Dermis microvascular lymphatic vessel endothelial cell (primary cell): Measurements from ENCODE around the gene C17orf50. TPM values are rescaled to one million over a fixed set of nuclear protein-coding genes. Genes with fewer than 3 reads are reported as not detected.
A peak's percentile ranks its signal among the peaks of the same experiment; 100 is the strongest.

Source experiments
- DNase-seq, 2 donors: peaks; one replicate each; pipeline versions ENCODE4 v3.0.0 to v3.0.0-alpha.2; 2010; ENCODE audit warnings: low read depth in 2 of 2
- total RNA-seq: library from RNA; depleted of rRNA; stranded (reverse); fragments of >200 nt; gene quantifications from 2 replicates; pipeline ENCODE4 v1.2.1, GENCODE V29; 2014

Gene C17orf50
- not detected in 2 replicates for total RNA-seq

- no peak for DNase-seq
Measured at GRCh38 chr17:35760587-35760986, at the start of gene C17orf50. C17orf50 (plus strand) TSS chr17:35760887; CDS start chr17:35760942, 55 bp downstream.

DNA sequence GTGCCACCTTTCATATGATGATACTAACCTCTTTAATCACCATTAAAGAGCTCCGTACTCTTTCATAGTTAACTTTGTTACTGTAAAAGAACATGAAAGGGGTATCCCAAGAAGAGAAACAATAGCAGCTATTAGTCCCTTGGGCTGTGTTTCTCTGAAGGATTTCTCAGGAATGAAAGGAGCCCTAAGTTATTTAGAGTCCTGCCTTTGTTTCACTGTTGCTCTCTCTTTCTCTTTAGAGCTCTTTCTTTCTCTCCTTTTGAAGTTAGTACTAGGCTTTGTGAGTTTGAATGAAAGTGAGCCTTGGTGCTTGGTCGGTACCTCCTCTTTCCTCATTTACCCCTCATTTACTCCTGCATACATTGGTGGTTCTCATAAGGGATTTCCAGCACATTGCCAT lies 49.7 kb upstream of the C17orf50 start:
- DNase-seq: no peak

DNA sequence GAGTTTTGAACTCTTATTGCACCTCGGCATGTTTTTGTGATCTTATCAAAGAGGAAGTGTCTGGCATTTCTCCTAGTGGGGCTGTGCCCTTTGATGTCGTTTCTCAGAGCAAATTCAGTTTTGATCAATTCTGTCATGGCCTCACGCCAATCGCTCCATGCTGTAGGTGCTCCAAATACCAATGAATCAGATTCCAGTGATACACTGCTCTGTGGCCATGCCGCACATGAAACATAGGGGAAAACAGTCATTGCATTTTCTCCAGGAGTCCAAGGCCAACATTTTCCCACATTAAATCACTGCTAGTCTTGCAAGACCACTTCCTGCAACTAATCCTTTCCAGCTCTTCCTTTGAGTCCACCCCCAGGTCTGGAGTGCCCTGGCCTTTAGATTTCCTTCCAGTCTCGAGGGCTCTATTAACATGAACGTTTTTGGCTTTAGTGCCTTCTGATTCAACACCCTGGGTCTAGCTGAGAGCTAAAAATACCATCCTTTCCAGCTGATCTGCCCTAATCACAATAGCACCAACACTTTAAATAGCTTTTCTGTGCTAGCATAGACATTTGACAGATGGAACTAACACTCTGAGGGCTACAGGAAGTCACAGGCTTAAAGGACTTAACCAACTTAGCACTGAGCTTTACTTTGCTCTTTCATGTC lies 47.5 kb upstream of the C17orf50 start:
- DNase-seq: peak in 1 of 2 donors; percentile 95

DNA sequence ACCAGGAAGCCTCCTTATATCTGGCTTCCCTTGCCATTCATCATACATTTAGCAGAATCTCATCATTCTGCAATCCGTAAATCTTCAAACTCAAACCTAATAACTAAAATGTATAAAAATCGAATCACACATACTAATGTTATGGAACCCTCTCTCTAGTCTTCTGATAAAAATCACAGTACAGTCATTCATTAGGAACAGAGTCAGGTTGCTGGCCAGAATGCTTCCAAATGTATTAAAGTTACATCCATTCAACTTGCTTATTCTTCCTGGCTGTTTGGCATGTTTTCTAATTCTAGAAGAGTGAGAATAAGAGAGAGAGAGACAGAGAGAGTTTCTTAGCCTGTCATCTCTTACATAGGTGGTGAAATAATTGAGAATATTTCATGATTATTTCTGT lies 45.7 kb upstream of the C17orf50 start:
- no peak for DNase-seq

DNA sequence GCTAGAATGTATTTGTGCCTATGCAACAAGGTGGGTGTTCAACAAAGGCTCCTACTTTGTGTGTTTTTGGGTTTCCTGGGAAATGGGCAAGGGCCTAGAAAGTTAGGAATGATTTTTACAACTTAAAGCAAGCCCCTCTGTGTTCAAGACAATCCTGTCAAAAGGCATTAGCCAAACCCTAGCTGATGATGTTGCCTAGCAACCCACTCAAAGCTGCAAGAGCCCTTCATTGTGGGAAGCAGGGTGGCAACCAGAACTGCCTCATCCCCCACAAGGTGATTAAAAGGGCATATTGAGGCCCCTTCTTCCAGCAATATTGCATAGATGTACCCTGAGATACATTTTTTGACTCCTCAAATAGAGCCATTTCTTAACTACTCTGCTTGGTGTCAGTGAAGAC lies 45.3 kb upstream of the C17orf50 start:
- DNase-seq: no peak

- no peak for DNase-seq
Measured at GRCh38 chr17:35716173-35716572, 44.5 kb upstream of the C17orf50 start.

- no peak for DNase-seq
Measured at GRCh38 chr17:35716897-35717465, 43.7 kb upstream of the C17orf50 start.

GRCh38 chr17:35717475-35717874 lies 43.2 kb upstream of the C17orf50 start:
- DNase-seq: no peak

GRCh38 chr17:35723735-35724134 lies 37.0 kb upstream of the C17orf50 start:
- no peak for DNase-seq

- no peak for DNase-seq
Measured at GRCh38 chr17:35725058-35725457, 35.6 kb upstream of the C17orf50 start.

DNA sequence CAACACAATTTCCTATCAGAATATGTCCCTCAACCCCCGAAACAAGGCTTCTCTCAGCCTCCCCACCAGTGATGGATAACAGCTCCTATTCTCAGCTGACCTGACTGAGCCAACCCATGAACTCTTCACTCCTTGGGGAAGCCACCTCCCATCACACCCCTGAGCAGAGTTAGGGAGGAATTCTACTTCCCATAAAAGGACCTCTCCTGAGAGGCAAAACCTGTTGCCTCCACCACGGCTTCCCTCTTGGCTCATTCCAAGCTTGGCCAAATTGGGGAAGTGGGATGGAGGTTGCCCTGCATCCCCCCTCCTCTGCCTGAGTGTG lies 34.9 kb upstream of the C17orf50 start:
- DNase-seq: no peak

- DNase-seq: peak in 1 of 2 donors; percentile 34
Measured at GRCh38 chr17:35726127-35726952, 34.3 kb upstream of the C17orf50 start.

- DNase-seq: no peak
Measured at GRCh38 chr17:35726953-35727460, 33.7 kb upstream of the C17orf50 start.

DNA sequence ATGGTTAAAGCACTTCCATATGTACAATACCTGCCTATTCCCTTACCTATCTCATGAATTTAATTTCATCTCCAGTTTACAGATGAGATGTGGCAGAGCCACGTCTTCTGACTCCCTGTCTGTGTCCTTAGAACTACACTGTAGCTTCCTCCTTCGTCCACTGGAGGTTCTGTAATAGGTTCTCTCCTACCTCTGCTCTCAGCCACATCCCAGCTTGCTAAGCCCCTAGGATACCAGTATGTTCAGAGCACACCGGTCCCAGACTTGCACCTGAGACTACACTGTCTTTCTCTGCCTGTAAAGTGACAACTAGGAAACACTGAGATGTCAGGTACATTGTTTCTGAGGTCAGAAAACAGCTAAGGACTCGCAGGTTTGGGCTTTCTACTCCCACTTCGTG lies 33.1 kb upstream of the C17orf50 start:
- DNase-seq: no peak

- DNase-seq: no peak
Measured at GRCh38 chr17:35728551-35728950, 32.1 kb upstream of the C17orf50 start.

GRCh38 chr17:35729405-35729833 lies 31.3 kb upstream of the C17orf50 start:
- DNase-seq: no peak

- no peak for DNase-seq
Measured at GRCh38 chr17:35730400-35731005, 30.2 kb upstream of the C17orf50 start.

DNA sequence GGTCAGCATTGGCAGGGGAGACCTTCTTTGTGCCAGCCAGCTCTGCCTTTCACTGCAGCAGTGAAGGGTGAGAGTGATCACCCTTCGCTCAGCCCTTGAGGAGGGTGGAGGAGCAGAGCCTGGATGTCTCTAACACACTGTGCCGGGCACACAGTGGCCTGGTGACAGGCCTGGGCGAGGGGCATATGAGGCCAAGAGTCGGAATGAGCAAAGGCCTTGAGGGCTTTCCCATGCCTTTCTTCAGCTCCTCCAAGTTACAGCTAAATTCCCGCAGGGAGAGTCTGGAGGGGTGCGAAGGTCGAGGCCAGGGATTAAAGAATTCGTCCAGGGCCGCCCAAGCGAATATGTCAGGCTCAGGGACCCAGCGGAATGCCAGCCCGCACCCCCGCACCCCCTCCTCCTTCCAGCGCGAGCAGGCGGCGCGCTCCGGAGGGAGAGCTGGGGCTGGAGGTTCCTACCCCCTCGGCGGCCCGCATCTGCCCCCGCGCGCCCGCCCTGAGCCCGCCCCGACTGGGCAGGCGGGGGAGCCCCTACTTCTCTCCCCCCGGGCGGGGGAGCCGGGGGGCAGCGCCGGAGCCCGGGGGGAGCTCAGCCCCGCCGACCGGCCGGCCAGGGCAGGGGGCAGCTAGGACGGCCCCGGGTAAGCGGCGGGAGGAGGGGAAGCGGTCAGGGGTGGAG lies 29.3 kb upstream of the C17orf50 start, which contains the start of gene RASL10B:
Gene RASL10B (plus strand): TSS at position 401 of the 678 bp plus-strand sequence. CDS start 3,546 bp downstream, outside the sequence.
- peak in 1 of 2 donors; percentile 34 for DNase-seq

GRCh38 chr17:35731917-35732805 lies 28.5 kb upstream of the C17orf50 start:
- DNase-seq: no peak

- DNase-seq: no peak
Measured at GRCh38 chr17:35732806-35733136, 27.9 kb upstream of the C17orf50 start.
